Dermis microvascular lymphatic vessel endothelial cell (primary cell): ENCODE data around the gene GALNT5. TPM values are rescaled to one million over a fixed set of nuclear protein-coding genes. Genes with fewer than 3 reads are reported as not detected.
"Not testable (repeated sequence)": the region's sequence is repeated elsewhere in the genome, so short reads cannot be mapped to it uniquely, and the experiment has no call there.

Experiments used
- DNase-seq, 2 donors: peaks; one replicate each; pipeline versions ENCODE4 v3.0.0 to v3.0.0-alpha.2; 2010; ENCODE audit warnings: low read depth in 2 of 2
- total RNA-seq: library from RNA; depleted of rRNA; stranded (reverse); fragments of >200 nt; gene quantifications from 2 replicates; pipeline ENCODE4 v1.2.1, GENCODE V29; 2014

The GALNT5 gene
- total RNA-seq, 1 donor from 2014 or later, result not detected

GRCh38 chr2:157251932-157252331 lies 5.6 kb upstream of the GALNT5 start:
- DNase-seq, result no peak

DNA sequence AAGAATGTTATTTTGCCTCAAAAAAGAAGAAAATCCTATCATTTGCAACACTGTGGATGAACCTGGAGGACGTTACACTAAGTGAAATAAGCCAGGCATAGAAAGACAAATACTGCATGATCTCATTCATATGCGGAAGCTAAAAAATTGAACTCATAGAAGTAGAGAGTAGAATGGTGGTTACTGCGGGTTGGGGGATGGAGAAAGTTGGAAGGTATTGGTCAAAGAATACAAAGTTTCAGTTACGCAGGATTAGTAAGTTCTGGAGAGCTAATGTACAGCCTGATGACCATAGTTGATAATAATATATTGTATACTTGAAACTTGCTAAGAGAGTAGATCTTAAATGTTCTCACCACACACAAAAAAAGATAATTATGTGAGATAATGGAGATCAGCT lies 5.0 kb upstream of the GALNT5 start:
- no peak for DNase-seq

GRCh38 chr2:157254041-157254440 lies 3.5 kb upstream of the GALNT5 start:
- no peak for DNase-seq

DNA sequence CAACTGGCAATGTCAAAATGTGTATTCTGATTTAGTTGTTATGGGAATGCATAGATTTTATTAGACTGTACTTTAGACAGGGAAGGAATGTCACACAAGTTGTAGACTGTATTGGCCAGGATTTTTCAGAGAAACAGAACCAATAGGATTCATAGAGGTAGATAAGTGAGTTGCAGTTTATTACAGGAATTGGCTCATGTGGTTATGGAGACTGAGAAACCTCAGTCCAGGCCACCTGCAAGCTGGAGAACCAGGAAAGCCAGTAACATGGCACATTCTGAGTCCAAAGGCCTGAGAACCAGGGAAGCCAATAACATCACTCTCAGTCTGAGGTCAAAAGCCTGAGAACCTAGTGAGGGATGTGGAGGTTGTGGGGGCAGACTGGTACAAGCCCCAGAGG lies 1.8 kb upstream of the GALNT5 start:
- no peak for DNase-seq

- no peak for DNase-seq
Observed at GRCh38 chr2:157256626-157257025, 879 bp upstream of the GALNT5 start.

- DNase-seq, result no peak
Observed at GRCh38 chr2:157258520-157259326, 1.2 kb downstream of the GALNT5 start.

DNA sequence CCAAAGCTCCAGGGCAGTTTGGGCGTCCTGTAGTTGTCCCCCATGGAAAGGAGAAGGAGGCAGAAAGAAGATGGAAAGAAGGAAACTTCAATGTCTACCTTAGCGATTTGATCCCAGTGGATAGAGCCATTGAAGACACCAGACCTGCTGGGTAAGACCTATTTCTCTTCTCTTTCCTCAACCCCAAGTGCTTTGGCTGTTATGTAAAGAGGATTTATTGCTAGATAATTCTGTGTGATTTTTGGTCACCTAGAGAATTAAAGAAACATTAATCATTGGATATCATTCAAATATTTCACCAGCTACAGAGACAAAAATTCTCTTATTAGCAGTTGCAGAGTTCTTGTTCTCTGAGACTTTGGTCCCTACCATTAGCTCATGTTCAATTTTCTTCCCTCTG lies 1.9 kb downstream of the GALNT5 start:
- DNase-seq, result no peak

DNA sequence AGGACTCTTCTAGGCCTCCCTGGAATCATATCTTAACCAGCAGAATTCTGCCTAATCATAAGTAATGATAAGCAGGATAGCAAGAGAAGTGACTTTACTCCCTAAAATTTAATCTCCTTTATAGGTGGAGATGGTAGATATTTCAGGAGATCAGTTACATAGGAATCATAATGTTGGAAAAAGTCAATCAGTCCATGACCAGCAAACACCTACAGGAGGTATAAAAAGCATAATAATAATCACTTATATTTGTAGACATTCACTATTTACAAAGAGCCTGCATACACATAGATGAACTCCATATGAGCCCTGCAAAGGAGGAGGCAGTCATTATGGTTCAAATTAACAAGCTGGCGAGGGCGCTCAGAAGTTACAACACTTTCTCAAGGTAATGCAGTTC lies 2.5 kb downstream of the GALNT5 start:
- no peak for DNase-seq

DNA sequence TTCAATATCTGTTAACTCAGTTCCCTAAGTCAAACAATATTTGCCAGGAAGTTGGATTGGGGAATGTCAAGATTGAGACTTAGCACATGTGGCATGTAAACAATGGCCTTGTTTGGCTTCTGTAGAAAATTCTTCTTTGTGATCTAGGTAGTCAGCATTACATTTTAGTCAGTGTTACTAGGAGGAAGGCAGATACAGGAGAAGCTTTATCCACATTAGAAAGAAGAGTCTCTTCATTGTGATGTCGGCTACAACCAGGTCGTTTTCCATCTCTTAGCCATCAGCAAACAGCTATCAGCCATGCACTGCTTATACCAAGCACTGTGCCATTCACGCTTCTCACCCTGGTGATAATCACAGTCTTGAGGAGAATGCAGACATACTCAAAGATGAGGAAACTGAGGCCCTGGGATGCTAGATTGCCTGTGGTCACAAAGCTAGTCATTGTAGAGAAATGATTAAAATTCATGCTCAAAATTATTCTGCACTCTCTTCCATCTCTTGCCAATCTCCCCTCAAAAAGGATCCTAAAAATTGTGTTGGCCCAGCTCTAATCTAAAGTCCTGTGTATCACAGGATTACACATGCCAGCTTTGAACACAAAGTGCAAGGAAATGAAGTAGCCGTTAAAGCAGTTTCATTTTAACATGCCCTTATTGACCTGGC lies 3.2 kb downstream of the GALNT5 start:
- DNase-seq, result no peak

DNA sequence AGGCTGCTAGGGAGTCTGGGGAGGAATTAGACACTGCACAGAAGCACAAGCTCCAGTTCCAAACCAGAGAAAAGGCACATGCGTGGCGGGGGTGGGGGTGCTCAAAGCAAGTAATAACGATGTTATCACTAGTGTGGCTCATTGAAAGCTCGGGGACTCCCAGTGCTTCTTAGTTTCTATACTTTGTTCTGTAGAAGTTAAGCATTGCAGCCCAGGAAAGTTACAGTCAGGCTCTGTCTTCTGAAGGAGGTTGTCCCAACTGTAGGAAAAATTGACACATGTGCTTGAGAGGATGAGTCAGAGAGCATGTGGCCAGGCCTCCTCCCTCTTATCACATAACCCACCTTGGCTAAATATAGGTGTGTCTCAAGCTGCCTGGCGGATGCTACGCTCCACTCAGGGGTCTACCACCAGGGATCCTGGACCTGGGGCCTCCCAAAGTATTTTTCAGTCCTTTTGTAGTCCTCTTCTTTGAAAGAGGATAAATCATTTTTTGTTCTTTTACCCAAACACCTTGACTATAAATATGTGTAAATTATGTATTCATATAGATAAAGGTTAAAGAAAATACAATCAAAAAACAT lies 3.8 kb downstream of the GALNT5 start:
- no peak for DNase-seq

GRCh38 chr2:157262248-157262647 lies 4.7 kb downstream of the GALNT5 start:
- no peak for DNase-seq

DNA sequence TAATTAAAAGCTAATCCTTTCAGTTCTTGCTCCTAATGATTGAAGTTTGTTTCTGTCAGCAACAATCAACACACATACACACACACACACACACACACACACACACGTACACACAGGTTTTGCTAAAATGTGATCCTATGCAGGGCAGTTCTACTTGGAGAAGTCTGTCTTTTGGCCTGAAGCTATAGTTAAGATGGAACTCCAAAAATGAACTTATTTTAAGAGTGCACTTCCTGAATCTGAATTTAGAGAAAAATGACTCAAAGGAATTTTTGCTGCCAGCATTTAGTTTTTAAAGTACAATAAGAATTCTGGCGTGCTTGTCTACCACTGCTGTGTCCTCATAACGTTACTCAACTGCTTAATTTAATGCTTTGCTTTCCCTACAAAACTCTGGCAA lies 6.6 kb downstream of the GALNT5 start:
- no peak for DNase-seq

- no peak for DNase-seq
Observed at GRCh38 chr2:157265825-157266224, 8.3 kb downstream of the GALNT5 start.

GRCh38 chr2:157267476-157267875 lies 10.0 kb downstream of the GALNT5 start:
- DNase-seq, result no peak

GRCh38 chr2:157269060-157269459 lies 11.6 kb downstream of the GALNT5 start:
- no peak for DNase-seq

- no peak for DNase-seq
Observed at GRCh38 chr2:157269922-157270321, 12.4 kb downstream of the GALNT5 start.

DNA sequence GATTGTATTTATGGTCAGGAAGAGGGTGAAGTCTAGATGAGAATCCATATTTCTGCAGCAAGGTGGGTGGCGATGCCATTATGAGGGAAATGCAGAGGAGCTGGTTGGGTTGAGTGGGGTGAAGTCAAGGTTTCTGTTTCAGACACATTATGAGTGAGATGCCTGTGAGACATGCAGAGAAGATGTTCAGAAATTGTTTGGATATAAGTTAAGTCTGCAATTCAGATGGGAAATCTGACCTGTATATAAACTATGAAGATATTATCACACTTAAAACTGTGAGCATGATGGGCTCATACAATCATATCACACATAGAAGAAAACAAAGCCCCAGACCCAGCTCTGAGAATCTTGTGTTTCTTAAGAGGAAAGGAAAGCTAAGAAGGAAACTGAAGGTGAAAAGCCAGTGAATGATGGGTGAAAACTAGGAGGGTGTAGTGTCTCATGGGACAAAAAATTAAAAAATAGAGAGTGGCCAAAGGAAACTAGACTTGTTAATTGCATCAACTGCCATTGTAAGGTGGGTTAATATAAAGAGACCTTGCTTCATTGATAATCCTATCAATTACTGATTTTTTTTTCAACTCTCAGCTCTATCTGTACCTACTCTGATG lies 14.2 kb downstream of the GALNT5 start:
- DNase-seq, result no peak

GRCh38 chr2:157279311-157279710 lies 21.8 kb downstream of the GALNT5 start:
- not testable (repeated sequence) for DNase-seq

DNA sequence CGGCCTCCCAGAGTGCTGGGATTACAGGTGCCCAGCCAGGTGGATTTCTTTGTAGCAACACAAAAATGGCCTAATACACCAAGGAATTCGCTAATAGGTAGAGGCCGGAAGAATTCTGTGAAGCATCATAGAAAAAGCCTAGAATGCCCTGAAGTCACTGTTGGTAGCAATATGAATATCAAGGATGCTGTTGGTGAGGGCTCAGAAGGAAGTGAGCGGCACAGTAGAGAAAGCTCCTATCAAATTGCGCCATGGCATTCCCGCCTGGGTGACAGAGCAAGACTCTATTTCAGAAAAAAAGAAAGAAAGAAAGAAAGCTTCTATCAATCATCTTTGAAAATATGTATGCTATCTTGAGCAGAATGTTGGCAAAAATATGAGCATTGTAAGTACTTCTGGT lies 23.8 kb downstream of the GALNT5 start:
- no peak for DNase-seq

DNA sequence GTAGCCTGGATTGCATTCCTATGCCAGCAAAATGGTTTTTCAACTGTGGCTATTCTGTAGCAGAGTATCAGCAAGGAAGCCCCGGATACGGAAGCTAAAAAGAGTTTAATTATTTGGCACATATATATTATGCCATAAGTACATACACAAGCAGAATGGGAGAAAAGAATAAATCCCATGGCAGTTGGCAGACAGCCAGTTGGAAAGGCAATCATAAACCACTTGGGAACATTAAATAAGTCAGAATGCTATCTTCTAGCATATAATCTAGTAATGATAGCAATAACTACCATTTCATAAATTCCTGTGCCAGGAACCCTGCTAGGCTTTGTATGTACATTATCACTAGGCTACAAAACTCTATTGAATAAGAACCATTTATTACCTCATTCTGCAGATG lies 26.0 kb downstream of the GALNT5 start:
- no peak for DNase-seq

GRCh38 chr2:157287160-157287559 lies 29.7 kb downstream of the GALNT5 start:
- DNase-seq, result no peak

GRCh38 chr2:157290525-157290924 lies 33.0 kb downstream of the GALNT5 start:
- DNase-seq, result no peak
